Fibroblast of mammary gland (primary cell): Measurements from ENCODE around the gene NPBWR2.

ENCODE experiments used
- DNase-seq: peaks from one replicate; pipeline ENCODE4 v3.0.0-alpha.2; 2010; ENCODE audit warnings: low read depth
- H3K4me3 ChIP-seq: 2 replicates; pipeline ENCODE4 v1.5.1; 2011; ENCODE audit warnings: low read depth, mild to moderate bottlenecking, low read length, moderate library complexity; ENCODE audit not compliant: control insufficient read depth
- CTCF ChIP-seq: conservative IDR thresholded peaks from 2 replicates; pipeline ENCODE4 v1.5.1; 2011; ENCODE audit warnings: low read depth, low read length, inconsistent platforms; ENCODE audit not compliant: control insufficient read depth, insufficient read depth

Gene NPBWR2

GRCh38 chr20:64069209-64069613, 38.2 kb downstream of the NPBWR2 start:
- no peak overlapping the region for H3K4me3 ChIP-seq
- no peak for TF ChIP-seq CTCF
- no peak for DNase-seq

- no peak overlapping the region for H3K4me3 ChIP-seq
- DNase-seq: no peak
- no peak for TF ChIP-seq CTCF
These were observed 38.8 kb downstream of the NPBWR2 start for GRCh38 chr20:64068386-64069208.

- no peak for TF ChIP-seq CTCF
- no peak overlapping the region for H3K4me3 ChIP-seq
- DNase-seq: no peak
These were observed 39.5 kb downstream of the NPBWR2 start for GRCh38 chr20:64067733-64068307.

- no peak overlapping the region for H3K4me3 ChIP-seq
- DNase-seq: no peak
- no peak for TF ChIP-seq CTCF
These were observed 40.2 kb downstream of the NPBWR2 start for GRCh38 chr20:64067005-64067632.

- H3K4me3 ChIP-seq: no peak overlapping the region
- no peak for TF ChIP-seq CTCF
- DNase-seq: peak; percentile 83
These were observed 41.4 kb downstream of the NPBWR2 start for GRCh38 chr20:64065974-64066343.

GRCh38 chr20:64065062-64065973, 42.0 kb downstream of the NPBWR2 start:
- no peak overlapping the region for H3K4me3 ChIP-seq
- TF ChIP-seq CTCF: no peak
- DNase-seq: no peak
